ENCODE data around the gene GPR55. TPM values are rescaled to one million over a fixed set of nuclear protein-coding genes. Genes with fewer than 3 reads are reported as not detected.
"Not testable (repeated sequence)": the region's sequence is repeated elsewhere in the genome, so short reads cannot be mapped to it uniquely, and the experiment has no call there.

GPR55 gene
- polyA plus RNA-seq, 4 donors = 0.22 to 1.6 (median 0.56) TPM

- H3K27ac ChIP-seq (ENCODE audit: low read depth in 1 of 3, low read length in 2 of 3) = no peak overlapping the region
- 84 to 85% (median 85%) methylated on average over 18 of the region's 18 CpGs for WGBS, 3 donors
- no peaks in the 10 kb centered on the region for H3K27me3 ChIP-seq (ENCODE audit: control insufficient read depth in 3 of 3, insufficient read depth in 3 of 3, low read length in 3 of 3)
- H3K9me3 ChIP-seq (ENCODE audit: control insufficient read depth in 2 of 2, insufficient read depth in 1 of 2, low read depth in 1 of 2, low read length in 1 of 2) = peaks cover 0 to 12% of the 10 kb centered on the region in 2 donors
- no peaks in the 10 kb centered on the region for H3K36me3 ChIP-seq (ENCODE audit: control insufficient read depth in 3 of 3, insufficient read depth in 2 of 3, low read depth in 1 of 3, low read length in 3 of 3)
- H3K4me1 ChIP-seq (ENCODE audit: control insufficient read depth in 3 of 3, insufficient read depth in 2 of 3, low read depth in 1 of 3, low read length in 2 of 3) = no peaks in the 10 kb centered on the region
- H3K4me3 ChIP-seq (ENCODE audit: low read depth in 1 of 3, low read length in 3 of 3) = no peak overlapping the region
- FAIRE-seq (no peak), DNase-seq (no peak)
Measured at GRCh38 chr2:230939691-230940470, 14.8 kb upstream of the GPR55 start.

GRCh38 chr2:230939066-230939591 lies 14.1 kb upstream of the GPR55 start:
- FAIRE-seq = no peak
- Histone ChIP-seq H3K9me3 (ENCODE audit: control insufficient read depth in 2 of 2, insufficient read depth in 1 of 2, low read depth in 1 of 2, low read length in 1 of 2) (peaks cover 0 to 12% of the 10 kb centered on the region in 2 donors), H3K27me3 (ENCODE audit: control insufficient read depth in 3 of 3, insufficient read depth in 3 of 3, low read length in 3 of 3) (no peaks in the 10 kb centered on the region), H3K36me3 (ENCODE audit: control insufficient read depth in 3 of 3, insufficient read depth in 2 of 3, low read depth in 1 of 3, low read length in 3 of 3) (no peaks in the 10 kb centered on the region), H3K27ac (ENCODE audit: low read depth in 1 of 3, low read length in 2 of 3) (no peak overlapping the region), H3K4me1 (ENCODE audit: control insufficient read depth in 3 of 3, insufficient read depth in 2 of 3, low read depth in 1 of 3, low read length in 2 of 3) (no peaks in the 10 kb centered on the region), H3K4me3 (ENCODE audit: low read depth in 1 of 3, low read length in 3 of 3) (no peak overlapping the region)
- 94 to 96% (median 96%) methylated on average over 7 of the region's 7 CpGs for WGBS, 3 donors
- no peak for DNase-seq

- peaks cover 0 to 12% of the 10 kb centered on the region in 2 donors for H3K9me3 ChIP-seq (ENCODE audit: control insufficient read depth in 2 of 2, insufficient read depth in 1 of 2, low read depth in 1 of 2, low read length in 1 of 2)
- no peak overlapping the region for H3K4me3 ChIP-seq (ENCODE audit: low read depth in 1 of 3, low read length in 3 of 3)
- no peaks in the 10 kb centered on the region for H3K36me3 ChIP-seq (ENCODE audit: control insufficient read depth in 3 of 3, insufficient read depth in 2 of 3, low read depth in 1 of 3, low read length in 3 of 3)
- FAIRE-seq = no peak
- DNase-seq = no peak
- H3K27me3 ChIP-seq (ENCODE audit: control insufficient read depth in 3 of 3, insufficient read depth in 3 of 3, low read length in 3 of 3) = no peaks in the 10 kb centered on the region
- no peaks in the 10 kb centered on the region for H3K4me1 ChIP-seq (ENCODE audit: control insufficient read depth in 3 of 3, insufficient read depth in 2 of 3, low read depth in 1 of 3, low read length in 2 of 3)
- no peak overlapping the region for H3K27ac ChIP-seq (ENCODE audit: low read depth in 1 of 3, low read length in 2 of 3)
- WGBS, 3 donors = 81 to 89% (median 83%) methylated on average over 12 of the region's 12 CpGs
Measured at GRCh38 chr2:230938516-230939065, 13.5 kb upstream of the GPR55 start.

- H3K36me3 ChIP-seq (ENCODE audit: control insufficient read depth in 3 of 3, insufficient read depth in 2 of 3, low read depth in 1 of 3, low read length in 3 of 3) = no peaks in the 10 kb centered on the region
- FAIRE-seq (no peak), DNase-seq (no peak)
- H3K9me3 ChIP-seq (ENCODE audit: control insufficient read depth in 2 of 2, insufficient read depth in 1 of 2, low read depth in 1 of 2, low read length in 1 of 2) = peaks cover 0 to 12% of the 10 kb centered on the region in 2 donors
- H3K4me3 ChIP-seq (ENCODE audit: low read depth in 1 of 3, low read length in 3 of 3) = no peak overlapping the region
- no peaks in the 10 kb centered on the region for H3K27me3 ChIP-seq (ENCODE audit: control insufficient read depth in 3 of 3, insufficient read depth in 3 of 3, low read length in 3 of 3)
- H3K4me1 ChIP-seq (ENCODE audit: control insufficient read depth in 3 of 3, insufficient read depth in 2 of 3, low read depth in 1 of 3, low read length in 2 of 3) = no peaks in the 10 kb centered on the region
- WGBS, 3 donors = 89 to 96% (median 94%) methylated on average over 3 of the region's 3 CpGs
- H3K27ac ChIP-seq (ENCODE audit: low read depth in 1 of 3, low read length in 2 of 3) = no peak overlapping the region
Measured at GRCh38 chr2:230938098-230938497, 13.1 kb upstream of the GPR55 start.

- H3K4me1 ChIP-seq (ENCODE audit: control insufficient read depth in 3 of 3, insufficient read depth in 2 of 3, low read depth in 1 of 3, low read length in 2 of 3) = no peaks in the 10 kb centered on the region
- DNase-seq (no peak), FAIRE-seq (no peak)
- WGBS, 3 donors = 78 to 95% (median 90%) methylated on average over 4 of the region's 4 CpGs
- no peak overlapping the region for H3K27ac ChIP-seq (ENCODE audit: low read depth in 1 of 3, low read length in 2 of 3)
- no peaks in the 10 kb centered on the region for H3K27me3 ChIP-seq (ENCODE audit: control insufficient read depth in 3 of 3, insufficient read depth in 3 of 3, low read length in 3 of 3)
- peaks cover 0 to 12% of the 10 kb centered on the region in 2 donors for H3K9me3 ChIP-seq (ENCODE audit: control insufficient read depth in 2 of 2, insufficient read depth in 1 of 2, low read depth in 1 of 2, low read length in 1 of 2)
- H3K36me3 ChIP-seq (ENCODE audit: control insufficient read depth in 3 of 3, insufficient read depth in 2 of 3, low read depth in 1 of 3, low read length in 3 of 3) = no peaks in the 10 kb centered on the region
- no peak overlapping the region for H3K4me3 ChIP-seq (ENCODE audit: low read depth in 1 of 3, low read length in 3 of 3)
Measured at GRCh38 chr2:230937362-230937761, 12.3 kb upstream of the GPR55 start.

- not testable (repeated sequence) for H3K4me3 ChIP-seq (ENCODE audit: low read depth in 1 of 3, low read length in 3 of 3); DNase-seq; H3K36me3 ChIP-seq (ENCODE audit: control insufficient read depth in 3 of 3, insufficient read depth in 2 of 3, low read depth in 1 of 3, low read length in 3 of 3); H3K27me3 ChIP-seq (ENCODE audit: control insufficient read depth in 3 of 3, insufficient read depth in 3 of 3, low read length in 3 of 3); H3K27ac ChIP-seq (ENCODE audit: low read depth in 1 of 3, low read length in 2 of 3); H3K4me1 ChIP-seq (ENCODE audit: control insufficient read depth in 3 of 3, insufficient read depth in 2 of 3, low read depth in 1 of 3, low read length in 2 of 3); FAIRE-seq
- H3K9me3 ChIP-seq (ENCODE audit: control insufficient read depth in 2 of 2, insufficient read depth in 1 of 2, low read depth in 1 of 2, low read length in 1 of 2) = peaks cover 0 to 12% of the 10 kb centered on the region in 2 donors
- WGBS, 3 donors = 87 to 89% (median 88%) methylated on average over 6 of the region's 6 CpGs
Measured at GRCh38 chr2:230936243-230936642, 11.2 kb upstream of the GPR55 start.

- no peaks in the 10 kb centered on the region for H3K36me3 ChIP-seq (ENCODE audit: control insufficient read depth in 3 of 3, insufficient read depth in 2 of 3, low read depth in 1 of 3, low read length in 3 of 3)
- FAIRE-seq = no peak
- 78 to 89% (median 81%) methylated on average over 9 of the region's 9 CpGs for WGBS, 3 donors
- no peaks in the 10 kb centered on the region for H3K27me3 ChIP-seq (ENCODE audit: control insufficient read depth in 3 of 3, insufficient read depth in 3 of 3, low read length in 3 of 3)
- DNase-seq = no peak
- no peak overlapping the region for H3K4me3 ChIP-seq (ENCODE audit: low read depth in 1 of 3, low read length in 3 of 3)
- no peaks in the 10 kb centered on the region for H3K4me1 ChIP-seq (ENCODE audit: control insufficient read depth in 3 of 3, insufficient read depth in 2 of 3, low read depth in 1 of 3, low read length in 2 of 3)
- H3K9me3 ChIP-seq (ENCODE audit: control insufficient read depth in 2 of 2, insufficient read depth in 1 of 2, low read depth in 1 of 2, low read length in 1 of 2) = peaks cover 0 to 12% of the 10 kb centered on the region in 2 donors
- H3K27ac ChIP-seq (ENCODE audit: low read depth in 1 of 3, low read length in 2 of 3) = no peak overlapping the region
Measured at GRCh38 chr2:230935130-230935430, 10.0 kb upstream of the GPR55 start.

- no peaks in the 10 kb centered on the region for H3K36me3 ChIP-seq (ENCODE audit: control insufficient read depth in 3 of 3, insufficient read depth in 2 of 3, low read depth in 1 of 3, low read length in 3 of 3)
- DNase-seq (no peak), FAIRE-seq (no peak)
- H3K9me3 ChIP-seq (ENCODE audit: control insufficient read depth in 2 of 2, insufficient read depth in 1 of 2, low read depth in 1 of 2, low read length in 1 of 2) = peaks cover 0 to 12% of the 10 kb centered on the region in 2 donors
- WGBS, 3 donors = 83 to 88% (median 85%) methylated on average over 17 of the region's 17 CpGs
- no peaks in the 10 kb centered on the region for H3K27me3 ChIP-seq (ENCODE audit: control insufficient read depth in 3 of 3, insufficient read depth in 3 of 3, low read length in 3 of 3)
- H3K4me1 ChIP-seq (ENCODE audit: control insufficient read depth in 3 of 3, insufficient read depth in 2 of 3, low read depth in 1 of 3, low read length in 2 of 3) = no peaks in the 10 kb centered on the region
- H3K4me3 ChIP-seq (ENCODE audit: low read depth in 1 of 3, low read length in 3 of 3) = no peak overlapping the region
- H3K27ac ChIP-seq (ENCODE audit: low read depth in 1 of 3, low read length in 2 of 3) = no peak overlapping the region
Measured at GRCh38 chr2:230934231-230935129, 9.4 kb upstream of the GPR55 start.
